H9 (cell line): Measurements from ENCODE around the gene MREG. TPM values are rescaled to one million over a fixed set of nuclear protein-coding genes. Genes with fewer than 3 reads are reported as not detected.

Experiments
- DNase-seq: peaks from one replicate; pipeline ENCODE4 v3.0.0-alpha.2; 2017
- H2AFZ ChIP-seq: one replicate; pipeline ENCODE4 v1.6.1; 2013; ENCODE audit warnings: mild to moderate bottlenecking, low read length, control low read depth, moderate library complexity
- H2AK5ac ChIP-seq: 2 replicates; pipeline ENCODE4 v1.6.1; 2013; ENCODE audit warnings: low read length, control low read depth, mixed read lengths; ENCODE audit not compliant: insufficient read length
- H2BK120ac ChIP-seq: one replicate; pipeline ENCODE4 v1.6.1; 2013; ENCODE audit warnings: low read depth, mild to moderate bottlenecking, low read length, control low read depth, inconsistent platforms; ENCODE audit not compliant: poor library complexity, severe bottlenecking
- H2BK12ac ChIP-seq: 2 replicates; pipeline ENCODE4 v1.6.1; 2013; ENCODE audit warnings: low read length, control low read depth, mixed read lengths, low read depth; ENCODE audit not compliant: insufficient read length
- H2BK15ac ChIP-seq: 2 replicates; pipeline ENCODE4 v1.6.1; 2013; ENCODE audit warnings: low read depth, low read length, control low read depth
- H2BK20ac ChIP-seq: one replicate; pipeline ENCODE4 v1.6.1; 2013; ENCODE audit warnings: low read depth, mild to moderate bottlenecking, low read length, control low read depth, inconsistent platforms; ENCODE audit not compliant: poor library complexity, severe bottlenecking
- H2BK5ac ChIP-seq: 2 replicates; pipeline ENCODE4 v1.6.1; 2013; ENCODE audit warnings: low read length, control low read depth, mixed read lengths; ENCODE audit not compliant: insufficient read length
- H3K14ac ChIP-seq: 2 replicates; pipeline ENCODE4 v1.6.1; 2013; ENCODE audit warnings: low read length, control low read depth; ENCODE audit not compliant: insufficient read depth
- H3K18ac ChIP-seq: 2 replicates; pipeline ENCODE4 v1.6.1; 2013; ENCODE audit warnings: low read depth, mild to moderate bottlenecking, mixed read lengths, low read length, control low read depth; ENCODE audit not compliant: insufficient read length
- H3K23ac ChIP-seq: 2 replicates; pipeline ENCODE4 v1.6.1; 2013; ENCODE audit warnings: low read length, control low read depth, mixed read lengths, low read depth; ENCODE audit not compliant: insufficient read length
- H3K23me2 ChIP-seq: 2 replicates; pipeline ENCODE4 v1.6.1; 2013; ENCODE audit warnings: low read depth, mild to moderate bottlenecking, mixed read lengths, low read length, control low read depth; ENCODE audit not compliant: insufficient read length, poor library complexity, severe bottlenecking
- H3K27ac ChIP-seq: 2 replicates; pipeline ENCODE4 v1.5.1; 2013; ENCODE audit warnings: low read length, control low read depth, mixed read lengths, low read depth; ENCODE audit not compliant: insufficient read length
- H3K27me3 ChIP-seq: 2 replicates; pipeline ENCODE4 v1.6.1; 2013; ENCODE audit warnings: low read length, control low read depth, inconsistent platforms; ENCODE audit not compliant: insufficient read depth
- H3K4ac ChIP-seq: 2 replicates; pipeline ENCODE4 v1.6.1; 2013; ENCODE audit warnings: low read depth, mild to moderate bottlenecking, control low read depth, inconsistent platforms, low read length, moderate library complexity
- H3K4me1 ChIP-seq: 2 replicates; pipeline ENCODE4 v1.6.1; 2013; ENCODE audit warnings: low read length, control low read depth, inconsistent platforms; ENCODE audit not compliant: insufficient read depth
- H3K4me2 ChIP-seq: 2 replicates; pipeline ENCODE4 v1.6.1; 2013; ENCODE audit warnings: low read length, control low read depth, mixed read lengths; ENCODE audit not compliant: insufficient read length, insufficient read depth
- H3K56ac ChIP-seq: 2 replicates; pipeline ENCODE4 v1.6.1; 2013; ENCODE audit warnings: low read depth, mild to moderate bottlenecking, mixed read lengths, low read length, control low read depth; ENCODE audit not compliant: insufficient read length
- H3K79me1 ChIP-seq: 2 replicates; pipeline ENCODE4 v1.6.1; 2013; ENCODE audit warnings: low read depth, mild to moderate bottlenecking, moderate library complexity, low read length, control low read depth, inconsistent platforms; ENCODE audit not compliant: insufficient read depth, poor library complexity, severe bottlenecking
- H3K79me2 ChIP-seq: 2 replicates; pipeline ENCODE4 v1.6.1; 2013; ENCODE audit warnings: low read length, control low read depth, inconsistent platforms; ENCODE audit not compliant: insufficient read depth
- H3K9ac ChIP-seq: 2 replicates; pipeline ENCODE4 v1.6.1; 2013; ENCODE audit warnings: low read length, control low read depth, mixed read lengths; ENCODE audit not compliant: insufficient read length; ENCODE audit errors: extremely low read depth
- H3K9me3 ChIP-seq: one replicate; pipeline ENCODE4 v1.6.1; 2013; ENCODE audit warnings: low read depth, low read length, inconsistent platforms; ENCODE audit not compliant: control insufficient read depth
- H3T11ph ChIP-seq: one replicate; pipeline ENCODE4 v1.6.1; 2013; ENCODE audit warnings: mild to moderate bottlenecking, low read length, control low read depth, inconsistent platforms
- H4K20me1 ChIP-seq: one replicate; pipeline ENCODE4 v1.6.1; 2013; ENCODE audit not compliant: control insufficient read depth, insufficient read length, insufficient read depth
- H4K5ac ChIP-seq: 2 replicates; pipeline ENCODE4 v1.6.1; 2013; ENCODE audit warnings: low read depth, mild to moderate bottlenecking, mixed read lengths, low read length, control low read depth; ENCODE audit not compliant: insufficient read length
- H4K8ac ChIP-seq: replicated peaks from 2 replicates; pipeline ENCODE4 v1.6.1; 2013; ENCODE audit warnings: low read length, control low read depth, mixed read lengths, low read depth; ENCODE audit not compliant: insufficient read length
- H4K91ac ChIP-seq: 2 replicates; pipeline ENCODE4 v1.6.1; 2013; ENCODE audit warnings: low read depth, mild to moderate bottlenecking, moderate library complexity, mixed read lengths, low read length, control low read depth; ENCODE audit not compliant: insufficient read length
- H3K27ac Mint-ChIP-seq, 3 experiments: 2 replicates in 2 of 3; 3 replicates in 1 of 3; pipeline ENCODE4 v1.8.0; 2020 to 2021; ENCODE audit warnings: mixed read lengths in 3 of 3, mild to moderate bottlenecking in 1 of 3, moderate library complexity in 1 of 3
- H3K27me3 Mint-ChIP-seq: 2 replicates; pipeline ENCODE4 v1.8.0; 2021; ENCODE audit warnings: low read depth, mild to moderate bottlenecking, moderate library complexity, mixed read lengths
- H3K36me3 Mint-ChIP-seq, 3 experiments: 2 replicates in 2 of 3; 3 replicates in 1 of 3; pipeline ENCODE4 v1.8.0; 2020 to 2021; ENCODE audit warnings: low read depth in 3 of 3, mixed read lengths in 3 of 3; ENCODE audit not compliant: insufficient read depth in 1 of 3
- H3K4me1 Mint-ChIP-seq, 2 experiments: 2 replicates each; pipeline ENCODE4 v1.8.0; 2020; ENCODE audit warnings: mixed read lengths in 2 of 2
- H3K4me3 Mint-ChIP-seq, 2 experiments: 2 replicates in 1 of 2; 3 replicates in 1 of 2; pipeline ENCODE4 v1.8.0; 2020 to 2021; ENCODE audit warnings: mild to moderate bottlenecking in 2 of 2, mixed read lengths in 2 of 2, moderate library complexity in 1 of 2
- H3K9me3 Mint-ChIP-seq, 2 experiments: 2 replicates in 1 of 2; 3 replicates in 1 of 2; pipeline ENCODE4 v1.8.0; 2020; ENCODE audit warnings: mild to moderate bottlenecking in 2 of 2, mixed read lengths in 2 of 2, moderate library complexity in 1 of 2
- WGBS: extraction: QIAGEN DNeasy Blood & Tissue Kit; methylation state at CpG from one replicate; pipeline ENCODE4 v1.1.7; 2013; ENCODE audit warnings: missing lambda C conversion rate, low lambda C conversion rate, mixed read lengths; ENCODE audit not compliant: insufficient read length; ENCODE audit errors: extremely low coverage; 5-methylcytosine and 5-hydroxymethylcytosine counted together
- total RNA-seq: library from RNA; stranded (reverse); gene quantifications from 2 replicates; pipeline ENCODE4 v1.2.1, GENCODE V29; 2021
- TF ChIP-seq, protein P1 (sequence below): fragments of 200-600 bp; sonication (generic); conservative IDR thresholded peaks from 3 replicates; pipeline ENCODE4 v1.8.0; 2021; ENCODE audit warnings: antibody characterized with exemption, mild to moderate bottlenecking

The MREG gene
- total RNA-seq, 1 experiment from 2014 or later: 21.8 TPM

GRCh38 chr2:216041438-216041837, 28.1 kb upstream of the MREG start:
- no peak for DNase-seq
- Histone ChIP-seq H3K14ac (no peak overlapping the region), H4K91ac (no peak overlapping the region), H3K27ac (no peak overlapping the region), H3K9me3 (no peaks in the 10 kb centered on the region), H3K4ac (no peak overlapping the region), H2BK120ac (no peak overlapping the region), H2BK5ac (no peak overlapping the region), H4K20me1 (no peaks in the 10 kb centered on the region), H3K79me1 (no peaks in the 10 kb centered on the region), H3K56ac (no peak overlapping the region), H3K4me2 (no peak overlapping the region), H2BK12ac (no peak overlapping the region), H3T11ph (no peak overlapping the region), H2AFZ (no peak overlapping the region), H2BK20ac (no peak overlapping the region), H4K8ac (no peak overlapping the region), H3K23ac (no peak overlapping the region), H3K4me1 (no peaks in the 10 kb centered on the region), H4K5ac (no peak overlapping the region), H3K27me3 (no peaks in the 10 kb centered on the region), H3K18ac (no peak overlapping the region), H3K9ac (no peak overlapping the region), H2AK5ac (no peak overlapping the region), H3K79me2 (no peaks in the 10 kb centered on the region), H3K23me2 (no peaks in the 10 kb centered on the region), H2BK15ac (no peak overlapping the region)
- no peaks in the 10 kb centered on the region for H3K9me3 Mint-ChIP-seq
- H3K36me3 Mint-ChIP-seq: peaks cover 8 to 40% (median 26%) of the 10 kb centered on the region in 3 experiments; a peak in 6 of 7 replicates
- no peak overlapping the region for H3K27ac Mint-ChIP-seq
- peaks cover 2 to 5% of the 10 kb centered on the region in 2 experiments for H3K4me1 Mint-ChIP-seq
- H3K4me3 Mint-ChIP-seq: no peak overlapping the region
- WGBS: no CpG with 5 or more reads among the region's 2 CpGs
- no peaks in the 10 kb centered on the region for H3K27me3 Mint-ChIP-seq
- TF ChIP-seq, protein P1, sequence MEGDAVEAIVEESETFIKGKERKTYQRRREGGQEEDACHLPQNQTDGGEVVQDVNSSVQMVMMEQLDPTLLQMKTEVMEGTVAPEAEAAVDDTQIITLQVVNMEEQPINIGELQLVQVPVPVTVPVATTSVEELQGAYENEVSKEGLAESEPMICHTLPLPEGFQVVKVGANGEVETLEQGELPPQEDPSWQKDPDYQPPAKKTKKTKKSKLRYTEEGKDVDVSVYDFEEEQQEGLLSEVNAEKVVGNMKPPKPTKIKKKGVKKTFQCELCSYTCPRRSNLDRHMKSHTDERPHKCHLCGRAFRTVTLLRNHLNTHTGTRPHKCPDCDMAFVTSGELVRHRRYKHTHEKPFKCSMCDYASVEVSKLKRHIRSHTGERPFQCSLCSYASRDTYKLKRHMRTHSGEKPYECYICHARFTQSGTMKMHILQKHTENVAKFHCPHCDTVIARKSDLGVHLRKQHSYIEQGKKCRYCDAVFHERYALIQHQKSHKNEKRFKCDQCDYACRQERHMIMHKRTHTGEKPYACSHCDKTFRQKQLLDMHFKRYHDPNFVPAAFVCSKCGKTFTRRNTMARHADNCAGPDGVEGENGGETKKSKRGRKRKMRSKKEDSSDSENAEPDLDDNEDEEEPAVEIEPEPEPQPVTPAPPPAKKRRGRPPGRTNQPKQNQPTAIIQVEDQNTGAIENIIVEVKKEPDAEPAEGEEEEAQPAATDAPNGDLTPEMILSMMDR: no peak
